Head of caudate nucleus (tissue), 42 donors: ENCODE data around the gene TBC1D2.

Source experiments
- DNase-seq, 42 donors: peaks; one replicate each; pipeline versions ENCODE4 v3.0.0 to v3.0.0-alpha.2; 2020 to 2021; ENCODE audit warnings: mixed read lengths in 7 of 42
- intact Hi-C: fragments of 100-400 bp; cut with DNase I; formaldehyde crosslinking; loops from one replicate; pipeline ENCODE4 v1.15.0; 2022

Gene TBC1D2

GRCh38 chr9:98203153-98203552 is 52.3 kb downstream of the TBC1D2 start:
- intact Hi-C loops: no loop called here
- no peak for DNase-seq

- DNase-seq: no peak
- intact Hi-C loops: no loop called here
These were observed 53.2 kb downstream of the TBC1D2 start for GRCh38 chr9:98202252-98202651.

- intact Hi-C loops: no loop called here
- DNase-seq: no peak
These were observed 53.7 kb downstream of the TBC1D2 start for GRCh38 chr9:98201749-98202148.

GRCh38 chr9:98201102-98201501 is 54.3 kb downstream of the TBC1D2 start:
- no peak for DNase-seq
- intact Hi-C loops: no loop called here

- intact Hi-C loops: no loop called here
- DNase-seq: no peak
These were observed 55.9 kb downstream of the TBC1D2 start for GRCh38 chr9:98199388-98200033.

- intact Hi-C loops: no loop called here
- no peak for DNase-seq
These were observed 59.8 kb downstream of the TBC1D2 start for GRCh38 chr9:98195671-98196070.

- intact Hi-C loops: no loop called here
- DNase-seq: no peak
These were observed 62.0 kb downstream of the TBC1D2 start for GRCh38 chr9:98193336-98193944.

- peak; percentile 7 to 82 (median 60) for DNase-seq
- intact Hi-C loops: no loop called here
These were observed 62.7 kb downstream of the TBC1D2 start, which contains the start of gene CORO2A for GRCh38 chr9:98192503-98193335. TSS of gene CORO2A (minus strand) at chr9:98192637. CDS start at chr9:98157660, 34,977 bp downstream.

- intact Hi-C loops: no loop called here
These were observed 63.6 kb downstream of the TBC1D2 start for GRCh38 chr9:98191671-98192502.

GRCh38 chr9:98191181-98191608 is 64.3 kb downstream of the TBC1D2 start:
- no peak for DNase-seq
- intact Hi-C loops: no loop called here

More at GRCh38 chr9:98191671-98192502, 63.6 kb downstream of the TBC1D2 start:
- DNase-seq: peak in 3 of 42 donors; percentile 5 to 19 (median 13)

GRCh38 chr9:98190757-98191105 is 64.7 kb downstream of the TBC1D2 start:
- DNase-seq: no peak
- intact Hi-C loops: no loop called here

GRCh38 chr9:98189412-98189811 is 66.0 kb downstream of the TBC1D2 start:
- intact Hi-C loops: no loop called here
- no peak for DNase-seq

GRCh38 chr9:98187926-98188325 is 67.5 kb downstream of the TBC1D2 start:
- DNase-seq: no peak
- intact Hi-C loops: no loop called here

- intact Hi-C loops: no loop called here
- no peak for DNase-seq
These were observed 69.2 kb downstream of the TBC1D2 start for GRCh38 chr9:98186236-98186635.

GRCh38 chr9:98185611-98186171 is 69.8 kb downstream of the TBC1D2 start:
- no peak for DNase-seq
- intact Hi-C loops: no loop called here

- intact Hi-C loops: no loop called here
- DNase-seq: no peak
These were observed 70.4 kb downstream of the TBC1D2 start for GRCh38 chr9:98185021-98185567.

- no peak for DNase-seq
- intact Hi-C loops: no loop called here
These were observed 71.1 kb downstream of the TBC1D2 start for GRCh38 chr9:98184326-98184725.

- no peak for DNase-seq
- intact Hi-C loops: no loop called here
These were observed 72.4 kb downstream of the TBC1D2 start for GRCh38 chr9:98182889-98183599.
